GM19452 (cell line): Measurements from ENCODE around the gene SIDT2.
"Not testable (repeated sequence)": the region's sequence is repeated elsewhere in the genome, so short reads cannot be mapped to it uniquely, and the experiment has no call there.

Experiments used
- ATAC-seq: cut with Tn5 transposase; IDR thresholded peaks from one replicate; pipeline ENCODE4 v1.9.1; 2021; ENCODE audit not compliant: unreplicated experiment

Gene SIDT2

DNA sequence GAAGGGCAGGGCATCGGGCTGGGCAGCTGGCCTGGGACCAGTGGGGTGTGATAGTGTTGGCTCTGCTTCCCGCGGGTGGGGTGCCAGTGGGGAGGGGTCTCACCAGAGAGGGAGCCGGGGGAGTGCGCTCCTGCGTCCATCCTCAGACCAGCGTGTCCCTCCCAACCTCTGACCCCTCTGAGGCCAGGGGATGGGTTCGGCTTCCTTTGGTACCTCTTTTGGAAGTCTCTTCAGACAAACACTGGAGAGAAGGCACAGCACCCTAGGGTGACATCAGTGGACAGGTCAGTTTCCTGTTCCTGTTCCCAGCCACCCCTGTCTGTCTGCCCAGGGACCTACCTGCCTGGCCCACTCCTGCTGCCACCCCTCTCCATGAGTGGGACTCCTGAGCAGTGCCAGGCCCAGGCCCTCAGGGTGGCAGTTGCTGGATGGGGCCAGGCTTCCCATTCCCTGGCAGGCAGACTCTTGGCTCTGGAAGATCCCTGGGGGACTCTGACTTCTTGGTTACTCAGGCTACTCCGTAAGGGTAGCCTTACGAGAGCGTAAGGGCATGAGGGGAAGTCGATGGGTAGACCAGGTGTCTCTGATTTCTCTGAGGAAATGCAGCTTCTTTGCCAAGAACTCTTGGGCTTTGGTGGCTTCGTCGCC, 23.2 kb downstream of the SIDT2 start:
- ATAC-seq, result no peak

DNA sequence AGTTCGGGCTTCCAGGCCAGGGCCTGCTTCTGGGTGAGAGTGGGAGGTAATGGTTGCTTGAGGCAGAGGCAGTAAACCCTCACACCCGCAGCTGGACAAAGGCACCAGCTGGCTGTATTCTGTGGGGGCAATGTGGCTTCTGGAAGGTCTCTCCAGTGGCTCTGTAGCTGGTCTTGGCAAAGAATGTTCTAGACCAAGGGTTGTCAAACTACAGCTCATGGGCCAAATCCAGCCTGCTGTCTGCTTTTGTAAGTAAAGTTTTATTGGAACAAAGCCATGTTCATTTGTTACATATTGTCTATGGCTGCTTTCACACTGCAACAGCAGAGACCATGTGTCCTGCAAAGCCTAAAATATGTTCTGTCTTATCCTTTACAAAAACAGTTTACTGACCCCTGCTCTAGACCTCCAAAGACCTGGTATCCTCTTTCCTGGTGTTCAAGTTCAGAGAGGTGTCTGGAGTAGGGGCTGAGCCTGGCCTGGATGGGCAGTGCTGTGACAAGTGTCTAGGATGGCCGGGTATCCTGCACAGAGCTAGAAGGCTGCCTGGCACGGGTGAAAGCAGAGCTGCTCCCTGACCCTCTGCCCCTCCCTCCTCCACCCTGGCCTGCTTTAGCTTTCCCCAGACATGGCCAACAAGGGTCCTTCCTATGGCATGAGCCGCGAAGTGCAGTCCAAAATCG, 24.0 kb downstream of the SIDT2 start:
- ATAC-seq, result no peak

DNA sequence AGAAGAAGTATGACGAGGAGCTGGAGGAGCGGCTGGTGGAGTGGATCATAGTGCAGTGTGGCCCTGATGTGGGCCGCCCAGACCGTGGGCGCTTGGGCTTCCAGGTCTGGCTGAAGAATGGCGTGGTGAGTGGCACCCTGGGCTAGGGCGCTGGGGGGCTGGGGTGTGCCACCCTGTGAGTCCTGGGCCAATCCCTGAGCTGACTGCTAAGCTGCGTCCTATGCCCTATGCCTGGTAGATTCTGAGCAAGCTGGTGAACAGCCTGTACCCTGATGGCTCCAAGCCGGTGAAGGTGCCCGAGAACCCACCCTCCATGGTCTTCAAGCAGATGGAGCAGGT, 24.5 kb downstream of the SIDT2 start:
- no peak for ATAC-seq

DNA sequence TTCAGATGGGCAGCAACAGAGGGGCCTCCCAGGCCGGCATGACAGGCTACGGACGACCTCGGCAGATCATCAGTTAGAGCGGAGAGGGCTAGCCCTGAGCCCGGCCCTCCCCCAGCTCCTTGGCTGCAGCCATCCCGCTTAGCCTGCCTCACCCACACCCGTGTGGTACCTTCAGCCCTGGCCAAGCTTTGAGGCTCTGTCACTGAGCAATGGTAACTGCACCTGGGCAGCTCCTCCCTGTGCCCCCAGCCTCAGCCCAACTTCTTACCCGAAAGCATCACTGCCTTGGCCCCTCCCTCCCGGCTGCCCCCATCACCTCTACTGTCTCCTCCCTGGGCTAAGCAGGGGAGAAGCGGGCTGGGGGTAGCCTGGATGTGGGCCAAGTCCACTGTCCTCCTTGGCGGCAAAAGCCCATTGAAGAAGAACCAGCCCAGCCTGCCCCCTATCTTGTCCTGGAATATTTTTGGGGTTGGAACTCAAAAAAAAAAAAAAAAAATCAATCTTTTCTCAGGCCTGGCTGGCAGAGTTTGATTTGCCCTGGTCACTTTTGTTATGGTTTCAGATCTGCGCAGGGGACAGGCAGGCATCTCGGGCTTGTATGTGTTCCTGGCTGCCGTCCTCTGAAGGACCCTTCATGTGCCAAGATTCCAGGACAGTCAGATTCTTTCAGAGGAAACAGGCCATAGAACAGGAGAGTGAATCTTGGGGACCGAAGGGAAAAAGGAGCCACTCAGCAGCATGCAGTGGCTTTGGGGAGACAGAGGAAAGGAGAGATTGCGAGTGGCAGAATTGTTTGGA, 25.9 kb downstream of the SIDT2 start:
- no peak for ATAC-seq

DNA sequence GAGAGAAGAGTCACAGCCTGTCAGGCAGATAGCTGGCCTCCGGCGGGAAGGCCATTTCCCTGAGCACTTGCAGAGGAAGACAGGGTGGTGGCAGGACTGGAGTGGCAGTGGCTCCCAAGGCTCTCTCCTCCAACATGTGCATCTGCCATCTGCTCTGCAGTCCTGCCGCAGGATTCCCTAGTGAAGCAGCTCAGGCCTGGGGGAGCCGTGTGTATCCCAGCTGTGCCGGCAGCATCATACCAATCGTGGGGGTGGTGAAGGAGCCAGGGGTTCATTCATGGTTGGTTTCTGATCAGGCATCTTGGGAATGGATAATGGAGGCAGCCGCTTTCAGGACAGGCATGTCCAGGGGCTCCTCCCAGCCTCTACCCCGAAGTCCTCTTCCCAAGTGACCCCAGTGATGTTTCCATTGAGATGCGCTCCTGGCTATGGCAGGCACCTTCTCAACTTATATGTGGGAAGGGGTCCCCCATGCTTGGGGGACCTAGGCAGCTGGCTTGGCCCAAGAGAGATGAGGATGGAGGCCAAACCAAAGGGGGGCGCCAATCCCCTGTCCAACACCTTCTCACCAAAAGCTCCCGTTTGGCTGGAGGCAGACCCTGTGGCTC, 26.8 kb downstream of the SIDT2 start:
- ATAC-seq, result no peak

DNA sequence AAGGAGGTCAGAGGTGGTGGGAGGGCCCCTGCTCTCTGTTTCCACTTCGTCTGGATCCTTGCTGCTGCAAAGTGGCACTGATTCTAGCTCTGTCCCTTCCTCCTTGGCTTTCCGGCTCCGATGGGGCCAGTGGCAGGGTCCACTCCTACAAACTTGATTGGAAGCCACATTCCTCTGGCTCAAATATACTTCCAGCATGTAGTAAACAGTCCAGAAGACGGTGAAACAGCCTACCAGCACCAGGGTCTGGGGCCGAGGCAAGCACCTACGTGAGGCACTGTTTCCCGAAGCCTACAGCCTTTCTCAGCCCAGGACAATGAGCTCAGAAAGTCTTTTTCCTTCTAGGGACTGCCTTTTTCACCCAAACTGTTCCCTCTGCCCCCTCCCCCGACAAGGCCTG, 27.6 kb downstream of the SIDT2 start:
- ATAC-seq, result not testable (repeated sequence)

DNA sequence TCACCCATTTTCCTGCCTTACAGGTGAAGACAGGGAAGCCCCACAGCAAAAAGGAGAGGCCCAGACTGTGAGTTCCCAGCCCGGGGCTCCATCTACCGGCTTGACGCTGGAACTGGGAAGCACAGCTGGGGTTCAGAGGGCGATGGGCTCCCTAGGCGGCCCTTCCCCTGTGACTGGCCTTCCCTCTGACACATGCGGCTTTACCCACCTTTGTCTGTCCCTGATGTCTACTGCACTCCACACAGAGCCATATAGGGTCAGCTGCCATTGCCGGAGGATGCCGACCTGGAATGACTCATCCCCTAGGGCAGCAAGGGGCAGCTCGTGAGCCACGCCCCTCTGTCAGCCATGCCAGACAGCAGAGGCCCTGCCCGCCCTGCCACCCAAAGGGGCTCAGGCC, 28.3 kb downstream of the SIDT2 start:
- not testable (repeated sequence) for ATAC-seq

DNA sequence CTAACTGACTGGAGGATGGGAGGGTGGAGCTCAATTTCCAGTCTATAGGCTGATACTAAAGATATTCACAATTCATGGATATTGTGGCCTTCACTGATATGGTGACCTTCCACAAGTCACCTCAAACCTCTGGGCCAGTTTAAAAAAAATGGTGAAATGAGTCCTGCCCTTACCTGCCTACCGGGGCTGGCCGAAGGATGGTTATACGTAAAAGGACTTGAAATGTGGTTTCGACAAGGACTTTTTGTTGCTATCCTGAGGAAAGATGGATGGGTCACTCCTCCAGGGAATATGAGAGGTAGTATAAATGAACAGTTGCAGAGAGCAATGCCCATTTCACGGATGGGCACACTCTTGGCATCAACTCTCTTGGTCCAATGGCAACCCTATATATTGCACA, 28.9 kb downstream of the SIDT2 start:
- not testable (repeated sequence) for ATAC-seq

DNA sequence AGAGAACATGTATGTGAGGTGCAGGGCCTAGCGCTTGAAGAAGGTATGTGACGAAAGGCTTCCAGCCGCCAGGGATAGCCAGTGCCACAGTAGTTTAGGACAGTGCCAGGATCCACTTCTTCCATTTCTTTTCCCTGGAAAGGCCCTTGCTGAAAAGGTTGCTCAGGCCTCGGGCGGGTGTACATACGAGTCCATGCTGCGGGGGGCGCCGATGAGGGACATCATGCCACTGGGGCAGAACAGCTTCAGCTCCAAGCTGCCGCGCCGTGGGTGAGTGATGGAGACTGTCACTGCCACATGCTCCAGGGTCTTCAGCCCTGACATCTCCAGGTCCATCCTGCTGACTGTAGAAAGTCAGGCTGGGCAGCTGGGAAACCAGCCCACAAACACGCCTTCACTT, 30.2 kb downstream of the SIDT2 start:
- ATAC-seq, result not testable (repeated sequence)

DNA sequence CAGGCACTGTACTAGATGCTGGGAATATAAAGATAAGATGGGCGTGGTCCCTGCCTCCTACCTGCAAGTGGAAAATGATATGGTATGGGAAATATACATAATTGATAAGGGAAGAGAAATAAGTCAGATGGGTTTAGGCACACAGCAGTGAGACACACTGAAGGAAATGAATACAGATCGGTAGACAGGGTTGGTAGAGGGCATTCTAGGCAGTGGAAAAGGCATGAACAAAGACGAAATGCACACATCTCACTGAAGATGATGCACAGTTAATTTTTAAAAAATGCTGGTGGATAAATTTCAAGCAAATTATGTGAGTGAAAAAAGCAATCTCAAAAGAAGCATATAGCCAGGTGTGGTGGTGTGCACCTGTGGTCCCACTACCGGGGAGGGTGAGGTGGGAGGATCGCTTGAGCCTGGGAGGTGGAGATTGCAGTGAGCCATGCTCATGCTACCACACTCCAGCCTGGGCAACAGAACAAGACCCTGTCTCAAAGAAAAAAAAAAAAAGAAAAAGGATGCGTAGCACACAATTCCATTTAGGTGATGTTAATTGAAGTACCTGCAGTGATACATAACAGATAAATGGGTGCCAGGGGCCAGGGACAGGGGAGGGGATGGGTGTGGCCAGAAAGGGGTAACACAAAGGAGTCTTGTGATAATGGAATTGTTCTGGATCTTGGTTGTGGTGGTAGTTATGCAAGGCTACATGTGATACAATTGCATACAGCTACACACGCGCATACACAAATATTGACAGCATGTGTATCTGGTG, 31.0 kb downstream of the SIDT2 start:
- ATAC-seq, result not testable (repeated sequence)

DNA sequence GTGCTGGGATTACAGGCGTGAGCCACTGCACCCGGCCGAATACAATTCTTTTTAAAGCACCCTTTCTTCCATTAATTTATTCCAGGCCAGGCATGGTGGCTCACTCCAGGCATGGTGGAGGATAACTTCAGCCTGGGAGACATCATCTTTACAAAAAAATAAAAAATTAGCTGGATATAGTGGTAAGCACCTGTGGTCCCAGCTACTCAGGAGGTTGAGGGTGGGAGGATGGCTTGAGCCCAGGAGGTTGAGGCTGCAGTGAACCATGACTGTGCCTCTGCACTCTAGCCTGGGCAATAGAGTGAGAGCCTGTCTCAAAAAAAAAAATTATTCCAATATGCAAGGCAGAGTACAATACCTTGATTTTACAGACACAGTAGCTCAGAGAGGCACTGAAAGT, 32.1 kb downstream of the SIDT2 start:
- no peak for ATAC-seq

DNA sequence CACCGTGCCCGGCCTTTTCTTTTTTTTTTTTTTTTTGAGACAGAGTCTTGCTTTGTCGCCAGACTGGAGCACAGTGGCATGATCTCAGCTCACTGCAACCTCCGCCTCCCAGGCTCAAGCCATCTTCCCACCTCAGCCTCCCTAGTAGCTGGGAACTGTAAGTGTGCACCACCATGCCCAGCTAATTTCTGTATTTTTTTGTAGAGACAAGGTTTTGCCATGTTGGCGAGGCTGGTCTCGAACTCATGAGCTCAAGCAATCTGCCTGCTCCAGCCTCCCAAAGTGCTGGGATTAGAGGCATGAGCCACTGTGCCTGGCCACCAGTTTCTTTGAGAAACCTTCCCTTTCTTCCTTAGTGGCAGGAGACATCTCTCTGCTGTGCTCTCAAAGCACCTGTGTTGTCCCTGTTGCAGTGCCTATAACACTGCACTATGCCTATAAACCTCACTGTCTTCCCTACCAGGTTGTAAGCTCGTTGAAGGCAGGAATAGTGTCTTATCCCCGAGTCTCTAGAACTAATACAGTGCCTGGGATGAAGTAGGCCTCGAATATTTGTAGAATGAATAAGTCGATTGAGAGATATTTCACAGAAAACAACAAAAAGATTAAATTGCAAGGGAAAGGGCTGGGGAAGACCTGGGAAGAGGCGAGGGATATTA, 34.3 kb downstream of the SIDT2 start:
- ATAC-seq, result no peak

DNA sequence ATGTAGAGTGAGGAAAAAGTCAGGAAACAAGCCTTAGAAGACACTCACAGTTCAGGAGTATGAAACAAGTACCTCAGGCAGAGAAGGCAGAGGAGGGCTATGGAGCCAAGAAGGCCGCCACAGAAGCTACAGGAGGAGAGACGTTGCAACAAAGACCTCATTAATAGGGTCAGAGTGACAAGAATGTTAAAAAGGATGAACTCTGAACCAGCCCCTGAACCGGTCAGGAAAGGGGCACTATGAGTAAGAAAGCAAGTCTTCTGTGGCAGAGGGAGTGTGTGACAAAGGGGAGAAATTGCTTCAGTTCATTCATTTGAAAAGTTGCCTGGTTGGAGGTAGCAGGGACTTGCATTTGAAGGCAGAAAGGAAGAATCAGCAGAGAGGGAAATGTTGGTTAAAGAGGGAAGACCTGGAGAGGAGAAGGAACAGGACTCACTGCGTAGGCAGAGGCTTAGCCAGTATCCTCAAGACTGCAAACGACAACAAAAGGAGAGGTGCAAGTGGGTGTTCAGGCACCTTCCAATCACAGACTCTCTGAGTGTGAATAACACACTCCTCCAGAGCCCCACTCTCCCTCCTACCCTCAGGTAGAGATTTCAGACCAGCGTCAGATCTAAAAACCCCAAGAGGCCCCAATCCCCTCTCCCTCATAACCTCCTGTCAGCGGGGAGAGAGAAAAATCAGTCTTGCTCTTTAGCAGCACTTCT, 36.0 kb downstream of the SIDT2 start:
- ATAC-seq, result no peak

DNA sequence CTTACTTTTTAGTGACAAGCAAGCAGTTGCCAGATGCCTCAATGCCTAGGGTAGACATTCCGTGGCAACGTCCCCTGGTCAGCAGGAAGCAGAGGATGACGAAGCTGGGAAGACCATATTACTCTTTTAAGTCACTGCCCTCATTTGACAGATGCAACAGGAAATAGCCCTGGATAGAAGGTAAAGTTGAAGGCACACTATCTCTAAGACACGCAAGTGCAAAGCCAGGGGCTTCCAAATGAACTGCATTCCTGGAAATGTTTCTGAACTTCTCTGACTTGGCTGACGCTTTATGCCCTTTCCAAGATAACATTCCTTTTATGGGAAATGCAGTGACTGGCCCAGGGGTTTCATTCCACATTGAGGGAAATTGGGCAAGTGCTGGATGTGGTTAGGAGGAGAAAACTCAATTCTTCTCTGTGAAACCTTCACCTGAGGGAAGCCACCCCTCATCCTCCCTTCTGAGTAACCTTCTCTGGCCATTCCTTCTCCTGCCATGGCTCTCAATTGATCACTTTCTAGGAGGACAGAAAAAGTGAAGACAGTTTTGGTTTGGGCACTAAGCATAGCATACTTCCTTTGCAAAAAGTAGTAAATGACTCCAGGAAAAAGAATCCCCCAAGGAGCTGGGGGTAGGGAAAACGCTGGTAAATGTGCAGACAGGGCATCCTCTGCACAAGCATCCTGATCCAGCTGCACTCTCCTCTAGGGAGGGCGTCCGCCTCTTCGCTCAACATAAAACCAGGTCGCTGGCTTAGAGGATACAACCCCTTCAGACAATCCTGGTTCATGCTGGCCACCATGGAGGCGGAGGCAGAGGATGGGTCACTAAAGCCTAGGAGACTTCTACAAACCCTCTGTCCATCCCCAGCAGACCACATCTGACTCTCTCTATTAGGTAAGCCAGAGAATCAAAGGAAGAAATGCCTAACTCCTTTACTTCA, 38.9 kb downstream of the SIDT2 start:
- no peak for ATAC-seq

DNA sequence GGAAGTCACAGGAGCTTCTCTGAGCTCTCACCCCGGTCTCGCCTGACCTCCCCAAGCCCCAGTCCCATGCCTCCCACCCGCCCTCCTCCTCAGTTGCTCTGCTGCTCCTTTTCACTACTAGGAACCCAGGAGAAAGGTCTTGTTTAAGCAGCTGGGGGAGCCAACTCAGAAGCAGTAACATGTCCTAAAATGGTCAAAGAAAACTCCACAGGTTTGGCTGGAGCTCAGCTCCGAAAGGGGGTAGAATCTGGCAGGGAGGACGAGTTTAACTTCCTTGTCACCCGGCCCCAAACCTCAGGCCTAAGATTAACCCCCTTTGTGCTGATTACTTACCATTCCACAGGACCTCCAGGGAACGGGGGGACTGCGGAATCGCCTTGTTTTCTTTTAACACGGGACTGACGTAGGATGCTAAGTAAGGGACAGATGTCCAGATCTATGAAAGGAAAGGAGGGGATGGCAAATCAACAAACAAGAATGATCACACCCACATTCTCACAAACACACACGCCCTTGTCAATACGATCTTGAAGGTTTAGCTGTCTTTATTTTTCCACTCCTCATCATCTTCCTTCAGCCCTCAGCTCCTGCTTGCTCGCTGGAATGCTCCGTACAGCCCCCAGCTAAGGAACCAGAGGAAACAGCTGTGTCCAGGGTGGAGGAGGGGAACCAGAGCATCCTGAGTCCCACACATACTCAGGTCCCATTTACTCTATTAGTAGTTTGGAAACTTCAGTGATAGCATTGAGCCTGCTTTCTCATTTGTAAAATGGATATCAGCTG, 39.8 kb downstream of the SIDT2 start:
- no peak for ATAC-seq

DNA sequence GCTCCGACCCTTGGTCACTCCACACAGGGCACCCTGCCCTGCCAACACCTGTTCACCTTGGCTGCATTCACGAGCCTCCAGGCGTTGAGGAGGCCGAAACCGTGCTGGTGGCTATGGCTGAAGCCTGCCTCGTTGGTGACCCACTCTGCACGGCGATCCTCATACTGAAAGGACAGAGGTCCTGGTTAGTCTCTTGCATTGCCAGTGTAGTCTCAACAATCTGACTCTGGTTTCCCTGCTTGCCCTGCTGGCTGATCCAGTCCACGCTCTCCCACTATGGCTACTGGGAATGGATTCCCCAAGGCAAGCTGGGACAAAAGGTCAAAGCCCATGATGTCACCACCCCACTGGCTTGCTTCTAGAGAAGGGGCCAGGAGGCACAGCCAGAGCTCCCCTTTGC, 40.5 kb downstream of the SIDT2 start:
- ATAC-seq, result no peak

DNA sequence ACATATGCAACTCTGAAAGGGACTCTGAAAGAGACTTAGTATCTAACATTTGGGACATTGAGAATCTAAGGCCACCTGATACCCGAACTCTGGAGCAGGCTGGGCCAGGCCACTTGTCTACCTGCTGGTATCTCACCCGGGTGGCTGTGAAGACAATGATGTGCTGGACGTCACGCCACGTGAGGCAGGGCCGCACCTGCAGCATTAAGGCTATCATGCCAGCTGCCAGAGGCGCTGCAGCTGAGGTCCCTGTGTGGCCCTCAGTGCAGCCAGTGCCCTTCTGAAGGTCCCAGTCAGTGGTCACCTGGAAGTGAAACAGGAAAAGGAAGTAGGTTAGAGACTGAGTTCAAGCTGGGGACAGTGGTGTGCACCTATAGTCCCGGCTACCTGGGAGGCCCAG, 40.9 kb downstream of the SIDT2 start:
- ATAC-seq, result no peak

DNA sequence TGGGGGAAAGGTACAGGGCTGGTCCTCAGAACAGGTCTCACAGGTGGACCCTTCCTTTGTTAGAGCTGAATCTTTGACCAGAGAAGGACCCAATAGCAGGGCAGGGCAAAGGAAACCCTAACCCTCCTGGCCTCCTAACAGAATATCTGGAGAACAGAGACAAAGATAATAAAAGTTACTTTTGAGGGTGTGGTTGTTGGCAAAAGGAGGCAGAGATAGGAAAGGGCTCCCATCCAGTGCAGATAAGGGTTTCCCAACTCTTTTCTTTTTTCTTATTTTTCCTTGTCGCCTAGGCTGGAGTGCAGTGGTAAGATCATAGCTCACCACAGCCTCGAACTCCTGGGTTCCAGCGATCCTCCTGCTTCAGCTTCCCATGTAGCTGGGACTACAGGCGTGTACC, 41.5 kb downstream of the SIDT2 start:
- no peak for ATAC-seq
